IMR-90 (cell line): ENCODE measurements around the gene PTH1R. TPM values are rescaled to one million over a fixed set of nuclear protein-coding genes. Genes with fewer than 3 reads are reported as not detected.

Experiments used
- ATAC-seq: fragments of 200-7000 bp; cut with Tn5 transposase; 2 replicates; pipeline ENCODE4 v1.9.1; 2020; ENCODE audit warnings: low read depth, mild to moderate bottlenecking, moderate library complexity
- BruUV-seq: library from RNA; stranded (reverse); fragments of 400-500 nt; replicated peaks from 2 replicates; lab custom pipeline; 2021; lab: Mats Ljungman, UMichigan
- CTCF ChIA-PET: fragments of 300-600 bp; formaldehyde crosslinking; extraction: SDS; loops from one replicate; lab custom pipeline; 2021; ENCODE audit warnings: antibody characterized with exemption; lab: Yijun Ruan, JAX
- POLR2A ChIA-PET: fragments of 300-600 bp; sonication (Branson Sonifier 250); formaldehyde crosslinking; loops from one replicate; lab custom pipeline; 2022; ENCODE audit warnings: antibody characterized with exemption; ENCODE audit not compliant: unreplicated experiment; lab: Charles Lee
- DNase-seq: peaks from one replicate; pipeline ENCODE4 v3.0.0; 2013
- H2AFZ ChIP-seq: replicated peaks from 2 replicates; pipeline ENCODE3; 2013; ENCODE audit warnings: low read length, mild to moderate bottlenecking; ENCODE audit not compliant: poor library complexity
- H2AK5ac ChIP-seq: 2 replicates; pipeline ENCODE4 v1.6.1; 2013; ENCODE audit warnings: low read depth, low read length, inconsistent platforms
- H2AK9ac ChIP-seq: replicated peaks from 2 replicates; pipeline ENCODE3; 2013; ENCODE audit warnings: mild to moderate bottlenecking, low read depth, low read length, moderate library complexity; ENCODE audit not compliant: poor library complexity
- H2BK120ac ChIP-seq: 2 replicates; pipeline ENCODE4 v1.6.1; 2013; ENCODE audit warnings: low read depth, low read length, inconsistent platforms
- H2BK15ac ChIP-seq: 3 replicates; pipeline ENCODE4 v1.6.1; 2013; ENCODE audit warnings: low read depth, low read length, inconsistent platforms
- H2BK20ac ChIP-seq: 2 replicates; pipeline ENCODE4 v1.6.1; 2013; ENCODE audit warnings: low read depth, mild to moderate bottlenecking, inconsistent platforms, low read length, moderate library complexity
- H2BK5ac ChIP-seq: 2 replicates; pipeline ENCODE4 v1.6.1; 2013; ENCODE audit warnings: mild to moderate bottlenecking, low read depth, low read length, inconsistent platforms; ENCODE audit not compliant: poor library complexity, severe bottlenecking
- H3K14ac ChIP-seq: replicated peaks from 2 replicates; pipeline ENCODE4 v1.6.1; 2013; ENCODE audit warnings: low read depth, low read length, inconsistent platforms
- H3K18ac ChIP-seq: 2 replicates; pipeline ENCODE4 v1.6.1; 2013; ENCODE audit warnings: low read depth, low read length, control low read depth
- H3K23ac ChIP-seq: 2 replicates; pipeline ENCODE4 v1.6.1; 2013; ENCODE audit warnings: low read depth, low read length, inconsistent platforms
- H3K27ac ChIP-seq: 2 replicates; pipeline ENCODE4 v1.5.1; 2013; ENCODE audit warnings: mild to moderate bottlenecking, control low read depth, low read length; ENCODE audit not compliant: insufficient read depth
- H3K27me3 ChIP-seq: 2 replicates; pipeline ENCODE4 v1.6.1; 2013; ENCODE audit warnings: low read length; ENCODE audit not compliant: control insufficient read depth, insufficient read depth
- H3K36me3 ChIP-seq: 2 replicates; pipeline ENCODE4 v1.6.1; 2013; ENCODE audit warnings: low read length, mixed read lengths; ENCODE audit not compliant: control insufficient read depth, insufficient read depth
- H3K4ac ChIP-seq: 2 replicates; pipeline ENCODE4 v1.6.1; 2013; ENCODE audit warnings: low read depth, low read length, inconsistent platforms
- H3K4me1 ChIP-seq: 2 replicates; pipeline ENCODE4 v1.6.1; 2013; ENCODE audit warnings: low read length, mixed read lengths; ENCODE audit not compliant: control insufficient read depth, insufficient read depth
- H3K4me2 ChIP-seq: 2 replicates; pipeline ENCODE4 v1.6.1; 2013; ENCODE audit warnings: low read depth, mild to moderate bottlenecking, control low read depth, low read length, moderate library complexity
- H3K4me3 ChIP-seq: 2 replicates; pipeline ENCODE4 v1.5.1; 2013; ENCODE audit warnings: low read depth, mild to moderate bottlenecking, control low read depth, low read length, moderate library complexity; ENCODE audit not compliant: insufficient read depth
- H3K56ac ChIP-seq: 2 replicates; pipeline ENCODE4 v1.6.1; 2013; ENCODE audit warnings: low read length, inconsistent platforms; ENCODE audit not compliant: insufficient read depth; ENCODE audit errors: extremely low read depth
- H3K79me1 ChIP-seq, 2 experiments: 2 replicates each; pipeline ENCODE4 v1.6.1; 2013; ENCODE audit warnings: low read length in 2 of 2, inconsistent platforms in 1 of 2, low read depth in 1 of 2
- H3K9ac ChIP-seq: 2 replicates; pipeline ENCODE4 v1.6.1; 2013; ENCODE audit warnings: low read depth, low read length, control low read depth
- H3K9me1 ChIP-seq: 2 replicates; pipeline ENCODE4 v1.6.1; 2013; ENCODE audit warnings: low read length, inconsistent platforms; ENCODE audit not compliant: insufficient read depth
- H3K9me3 ChIP-seq: 2 replicates; pipeline ENCODE4 v1.6.1; 2013; ENCODE audit warnings: low read length; ENCODE audit not compliant: control insufficient read depth, insufficient read depth
- H4K20me1 ChIP-seq: 2 replicates; pipeline ENCODE4 v1.6.1; 2013; ENCODE audit warnings: low read length, inconsistent platforms; ENCODE audit not compliant: insufficient read depth
- H4K5ac ChIP-seq: 2 replicates; pipeline ENCODE4 v1.6.1; 2013; ENCODE audit warnings: mild to moderate bottlenecking, low read depth, low read length, control low read depth
- H4K8ac ChIP-seq, 2 experiments: 2 replicates each; pipeline ENCODE4 v1.6.1; 2013; ENCODE audit warnings: low read depth in 2 of 2, low read length in 2 of 2, control low read depth in 1 of 2, inconsistent platforms in 1 of 2
- H4K91ac ChIP-seq: 2 replicates; pipeline ENCODE4 v1.6.1; 2013; ENCODE audit warnings: low read depth, low read length, inconsistent platforms; ENCODE audit not compliant: insufficient read depth
- BHLHE40 ChIP-seq: fragments of 150-350 bp; IDR thresholded peaks from 2 replicates; pipeline ENCODE4 v1.6.1; 2016; ENCODE audit warnings: mild to moderate bottlenecking, low read depth, low read length
- CHD1 ChIP-seq: IDR thresholded peaks from 2 replicates; pipeline ENCODE4 v1.6.1; 2012; ENCODE audit warnings: low read depth, low read length, improper control_type of control experiment
- FOS ChIP-seq: fragments of 150-350 bp; IDR thresholded peaks from 2 replicates; pipeline ENCODE4 v1.6.1; 2016; ENCODE audit warnings: low read depth, low read length
- MAZ ChIP-seq: IDR thresholded peaks from 2 replicates; pipeline ENCODE4 v1.6.1; 2012; ENCODE audit warnings: low read depth, mild to moderate bottlenecking, low read length, improper control_type of control experiment, moderate library complexity, borderline replicate concordance
- MXI1 ChIP-seq: IDR thresholded peaks from 2 replicates; pipeline ENCODE4 v1.6.1; 2012; ENCODE audit warnings: low read depth, mild to moderate bottlenecking, low read length, moderate library complexity, borderline replicate concordance
- NFE2L2 ChIP-seq: fragments of 150-350 bp; IDR thresholded peaks from 2 replicates; pipeline ENCODE4 v1.6.1; 2016; ENCODE audit warnings: low read depth, mild to moderate bottlenecking, low read length
- RAD21 ChIP-seq: IDR thresholded peaks from 2 replicates; pipeline ENCODE4 v1.6.1; 2012; ENCODE audit warnings: low read length, improper control_type of control experiment
- RCOR1 ChIP-seq: IDR thresholded peaks from 2 replicates; pipeline ENCODE4 v1.6.1; 2012; ENCODE audit warnings: mild to moderate bottlenecking, low read length, improper control_type of control experiment; ENCODE audit not compliant: insufficient replicate concordance
- RFX5 ChIP-seq: IDR thresholded peaks from 2 replicates; pipeline ENCODE4 v1.8.0; 2012; ENCODE audit warnings: low read depth, mild to moderate bottlenecking, low read length, moderate library complexity
- SMC3 ChIP-seq: fragments of 150-350 bp; IDR thresholded peaks from 2 replicates; pipeline ENCODE4 v1.6.1; 2016; ENCODE audit warnings: low read depth, mild to moderate bottlenecking, antibody characterized with exemption, low read length, moderate library complexity
- WGBS, 2 experiments: methylation state at CpG; one replicate each; pipeline versions ENCODE4 v1.1.5 to v1.1.7; 2013; ENCODE audit warnings: missing lambda C conversion rate in 2 of 2; ENCODE audit not compliant: insufficient read length in 1 of 2; ENCODE audit errors: extremely low coverage in 2 of 2; 5-methylcytosine and 5-hydroxymethylcytosine counted together
- dilution Hi-C: fragments of 300-500 bp; cut with HindIII; formaldehyde crosslinking; loops from one replicate; pipeline ENCODE4 v1.14.3; 2018; ENCODE audit warnings: low sequenced_read_pairs; ENCODE audit not compliant: unreplicated experiment
- in situ Hi-C: fragments of 300-500 bp; cut with MboI; formaldehyde crosslinking; loops from 3 replicates; pipeline ENCODE4 v1.14.3; 2019; ENCODE audit warnings: low sequenced_read_pairs, inconsistent platforms, mixed read lengths
- intact Hi-C: fragments of 100-400 bp; cut with micrococcal nuclease; formaldehyde crosslinking; loops from 2 replicates; pipeline ENCODE4 v1.10.0; 2022
- polyA plus RNA-seq, 3 experiments: library from polyadenylated mRNA; depleted of rRNA; stranded (reverse); fragments of >200 nt; gene quantifications; 2 replicates each; pipeline ENCODE4 v1.2.3, GENCODE V29; 2012; ENCODE audit warnings: low replicate concordance in 1 of 3
- total RNA-seq: library from RNA; depleted of rRNA; stranded (reverse); fragments of >200 nt; gene quantifications from 2 replicates; pipeline ENCODE4 v1.2.3, GENCODE V29; 2012
- TF ChIP-seq, protein P1 (sequence below): fragments of 150-350 bp; IDR thresholded peaks from 2 replicates; pipeline ENCODE4 v1.6.1; 2016; ENCODE audit warnings: low read depth, mild to moderate bottlenecking, low read length, moderate library complexity, borderline replicate concordance
- TF ChIP-seq, protein P2 (sequence below): conservative IDR thresholded peaks from 2 replicates; pipeline ENCODE4 v1.5.1; 2012; ENCODE audit warnings: mild to moderate bottlenecking, low read depth, low read length, improper control_type of control experiment

Gene PTH1R
- total and polyA plus RNA-seq, 2 of the 4 experiments (the other 2 are of a cell fraction), result 0.15 to 0.18 TPM

DNA sequence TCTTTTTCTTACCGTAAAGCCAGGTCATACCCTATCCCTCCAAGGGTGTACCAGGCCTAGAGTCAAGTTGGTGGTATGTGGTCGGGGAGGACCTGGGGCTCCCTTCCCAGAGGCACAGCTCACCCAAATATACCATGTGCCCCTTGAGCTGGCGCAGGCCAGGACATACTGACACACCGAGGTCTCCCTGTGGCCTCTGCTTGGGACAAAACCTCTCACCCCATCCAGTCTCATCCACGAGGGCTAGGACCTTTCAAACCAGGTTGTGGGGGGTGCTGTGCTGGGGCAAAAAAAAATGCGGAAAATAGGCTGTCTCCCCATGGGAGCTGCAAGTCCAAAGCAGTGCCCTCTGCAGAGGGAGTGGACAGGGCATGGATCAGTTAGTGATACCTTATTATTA lies 22.8 kb downstream of the PTH1R start:
- DNase-seq (no peak), ATAC-seq (no peak)
- Histone ChIP-seq H4K5ac (no peak overlapping the region), H3K56ac (no peak overlapping the region), H3K4me2 (no peak overlapping the region), H3K4me3 (no peak overlapping the region), H3K4ac (no peak overlapping the region), H3K9ac (no peak overlapping the region), H2BK15ac (no peak overlapping the region), H3K4me1 (no peaks in the 10 kb centered on the region), H4K20me1 (peaks cover 2% of the 10 kb centered on the region; the same call in 1 of the 2 replicates), H3K23ac (no peak overlapping the region), H3K79me1 (no peaks in the 10 kb centered on the region), H3K36me3 (no peaks in the 10 kb centered on the region), H2BK20ac (no peak overlapping the region), H2BK5ac (no peak overlapping the region), H3K27ac (no peak overlapping the region), H2BK120ac (no peak overlapping the region), H2AK9ac (no peak overlapping the region), H4K91ac (no peak overlapping the region), H3K14ac (no peak overlapping the region), H3K18ac (no peak overlapping the region), H3K9me3 (no peaks in the 10 kb centered on the region), H4K8ac (no peak overlapping the region), H3K27me3 (peaks cover 11% of the 10 kb centered on the region), H2AFZ (no peak overlapping the region), H3K9me1 (peaks cover 4% of the 10 kb centered on the region; the same call in 1 of the 2 replicates), H2AK5ac (no peak overlapping the region)
- dilution Hi-C loops, result no loop called here
- ChIA-PET CTCF (interaction anchor here (1.0 kb wide), 1 partner anchor 9 kb away, joined by 3 read pairs; no protein-coding TSS in a partner anchor), POLR2A (interaction anchor here (0.5 kb wide), 1 partner anchor 61 kb away, joined by 11 read pairs; no protein-coding TSS in a partner anchor)
- in situ Hi-C loops, result no loop called here
- TF ChIP-seq SMC3 (no peak), RFX5 (no peak), BHLHE40 (no peak), NFE2L2 (no peak), MXI1 (no peak), RAD21 (no peak), FOS (no peak), CHD1 (no peak), RCOR1 (no peak), MAZ (no peak)
- TF ChIP-seq, protein P1, sequence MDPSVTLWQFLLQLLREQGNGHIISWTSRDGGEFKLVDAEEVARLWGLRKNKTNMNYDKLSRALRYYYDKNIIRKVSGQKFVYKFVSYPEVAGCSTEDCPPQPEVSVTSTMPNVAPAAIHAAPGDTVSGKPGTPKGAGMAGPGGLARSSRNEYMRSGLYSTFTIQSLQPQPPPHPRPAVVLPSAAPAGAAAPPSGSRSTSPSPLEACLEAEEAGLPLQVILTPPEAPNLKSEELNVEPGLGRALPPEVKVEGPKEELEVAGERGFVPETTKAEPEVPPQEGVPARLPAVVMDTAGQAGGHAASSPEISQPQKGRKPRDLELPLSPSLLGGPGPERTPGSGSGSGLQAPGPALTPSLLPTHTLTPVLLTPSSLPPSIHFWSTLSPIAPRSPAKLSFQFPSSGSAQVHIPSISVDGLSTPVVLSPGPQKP, result no peak
- TF ChIP-seq, protein P2, sequence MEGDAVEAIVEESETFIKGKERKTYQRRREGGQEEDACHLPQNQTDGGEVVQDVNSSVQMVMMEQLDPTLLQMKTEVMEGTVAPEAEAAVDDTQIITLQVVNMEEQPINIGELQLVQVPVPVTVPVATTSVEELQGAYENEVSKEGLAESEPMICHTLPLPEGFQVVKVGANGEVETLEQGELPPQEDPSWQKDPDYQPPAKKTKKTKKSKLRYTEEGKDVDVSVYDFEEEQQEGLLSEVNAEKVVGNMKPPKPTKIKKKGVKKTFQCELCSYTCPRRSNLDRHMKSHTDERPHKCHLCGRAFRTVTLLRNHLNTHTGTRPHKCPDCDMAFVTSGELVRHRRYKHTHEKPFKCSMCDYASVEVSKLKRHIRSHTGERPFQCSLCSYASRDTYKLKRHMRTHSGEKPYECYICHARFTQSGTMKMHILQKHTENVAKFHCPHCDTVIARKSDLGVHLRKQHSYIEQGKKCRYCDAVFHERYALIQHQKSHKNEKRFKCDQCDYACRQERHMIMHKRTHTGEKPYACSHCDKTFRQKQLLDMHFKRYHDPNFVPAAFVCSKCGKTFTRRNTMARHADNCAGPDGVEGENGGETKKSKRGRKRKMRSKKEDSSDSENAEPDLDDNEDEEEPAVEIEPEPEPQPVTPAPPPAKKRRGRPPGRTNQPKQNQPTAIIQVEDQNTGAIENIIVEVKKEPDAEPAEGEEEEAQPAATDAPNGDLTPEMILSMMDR, result no peak
- no TSS peak for BruUV-seq
- WGBS, 2 experiments, result no CpG with 5 or more reads among the region's 6 CpGs
- intact Hi-C loops, result no loop called here
